NCI-H2227 treated with DMSO at 0.1 percent for 48 hours (cell line): Measurements from ENCODE around the gene SRBD1.

Experiments
- DNase-seq: peaks from one replicate; lab custom pipeline; 2025; lab: John Stamatoyannopoulos, UW

The SRBD1 gene

DNA sequence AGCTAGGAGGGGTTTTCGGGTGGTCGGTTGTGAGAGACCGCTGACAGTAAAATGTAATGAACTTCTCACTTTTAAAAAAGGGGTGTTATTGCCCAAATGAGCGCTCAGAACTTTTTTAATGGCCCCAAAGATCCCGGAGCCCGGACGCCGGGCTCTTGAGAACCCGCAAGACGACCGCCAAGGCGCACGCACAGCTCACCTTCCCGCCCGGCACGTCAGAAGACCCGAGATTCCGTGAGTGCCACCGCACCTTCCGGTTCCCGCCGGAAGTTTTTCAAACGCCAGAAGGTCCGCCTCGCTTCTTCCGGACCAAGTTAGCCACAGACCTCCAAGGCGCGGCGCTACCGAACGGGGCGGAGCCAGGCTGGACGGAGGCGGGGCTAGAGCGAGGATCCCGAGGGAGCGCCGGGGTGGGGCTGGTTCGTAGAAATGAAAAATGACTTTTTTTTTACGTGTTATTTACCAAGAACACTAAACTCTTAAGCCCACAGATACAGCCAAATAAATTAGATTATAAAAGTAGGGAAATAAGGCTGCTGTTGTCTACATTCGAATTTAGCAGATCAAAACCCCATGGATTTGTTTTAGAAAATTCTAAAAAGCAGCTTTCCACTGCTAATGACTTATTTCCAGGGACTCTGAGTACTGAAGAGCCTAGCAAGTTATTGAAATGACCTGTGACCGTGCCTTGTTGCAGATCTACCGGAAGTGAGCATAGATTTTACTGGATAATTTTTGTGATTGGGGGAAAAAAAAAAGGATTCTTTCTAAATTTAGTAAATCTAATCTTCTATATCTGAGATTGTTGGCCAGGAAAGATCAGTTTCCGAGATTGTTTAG lies at the start of gene SRBD1:
TSS of gene SRBD1 (minus strand) at position 248 of the 840 bp plus-strand sequence. CDS start 5,826 bp downstream, outside the sequence.
- DNase-seq, result peak; percentile 94

DNA sequence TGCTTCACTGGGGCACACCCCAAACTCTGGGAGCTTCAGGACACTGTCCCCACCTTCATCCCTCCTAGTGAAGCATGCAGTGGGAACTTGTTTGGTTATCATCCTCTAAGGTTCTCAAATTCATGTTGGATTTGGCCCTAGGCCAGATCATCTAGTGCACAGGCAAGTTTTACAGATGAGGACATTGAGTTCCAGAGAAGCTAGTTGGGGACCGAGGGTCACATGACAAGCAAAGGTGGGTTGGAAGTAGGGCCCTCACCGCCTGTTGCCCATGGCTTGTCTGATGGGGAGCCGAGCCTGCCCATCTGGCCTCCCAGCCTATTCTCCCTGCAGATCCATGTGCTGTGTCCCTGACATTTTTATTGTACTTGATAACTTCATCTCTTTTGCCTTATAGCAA lies 43.2 kb upstream of the SRBD1 start:
- DNase-seq, result no peak

GRCh38 chr2:45653122-45653913 lies 42.3 kb upstream of the SRBD1 start:
- no peak for DNase-seq

GRCh38 chr2:45652090-45653031 lies 41.3 kb upstream of the SRBD1 start:
- peak; percentile 55 for DNase-seq

DNA sequence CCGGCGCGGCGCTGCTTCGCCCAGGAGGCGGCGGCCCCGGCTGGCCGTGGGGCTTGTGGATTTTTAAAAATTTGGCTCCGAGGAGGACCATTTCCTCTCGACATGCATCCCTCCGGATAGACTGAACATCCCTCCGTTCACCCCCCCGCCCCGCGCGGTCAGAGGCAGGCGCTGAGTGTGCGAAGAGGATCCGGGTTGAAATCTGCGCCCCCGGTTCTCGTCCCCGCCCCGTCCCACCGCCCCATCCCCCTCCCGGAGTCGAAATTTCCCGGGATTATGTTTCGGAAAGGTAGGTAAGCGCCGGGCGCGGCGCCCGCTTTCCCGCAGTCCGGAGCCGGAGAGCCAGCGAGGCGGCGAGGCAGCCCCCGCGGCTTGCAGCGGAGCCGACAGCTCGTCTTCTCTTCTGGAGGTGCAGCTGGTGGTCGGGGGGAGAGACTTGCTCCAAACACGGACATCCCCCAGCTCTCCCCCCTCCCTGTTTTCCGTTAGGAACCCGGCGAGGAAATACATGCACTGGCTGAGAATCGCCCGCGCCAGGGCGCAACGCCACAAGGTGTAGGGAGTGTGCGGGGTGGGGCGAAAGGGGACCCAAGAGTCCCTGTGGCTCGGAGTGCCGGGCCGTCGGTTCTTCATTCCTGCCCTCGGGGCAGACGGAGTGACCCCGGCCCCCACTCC lies 40.5 kb upstream of the SRBD1 start, which contains the start of gene PRKCE:
TSS of gene PRKCE (plus strand) at position 261 of the 675 bp plus-strand sequence.
- DNase-seq, result peak; percentile 24

GRCh38 chr2:45650851-45651414 lies 39.9 kb upstream of the SRBD1 start:
- DNase-seq, result peak; percentile 88

DNA sequence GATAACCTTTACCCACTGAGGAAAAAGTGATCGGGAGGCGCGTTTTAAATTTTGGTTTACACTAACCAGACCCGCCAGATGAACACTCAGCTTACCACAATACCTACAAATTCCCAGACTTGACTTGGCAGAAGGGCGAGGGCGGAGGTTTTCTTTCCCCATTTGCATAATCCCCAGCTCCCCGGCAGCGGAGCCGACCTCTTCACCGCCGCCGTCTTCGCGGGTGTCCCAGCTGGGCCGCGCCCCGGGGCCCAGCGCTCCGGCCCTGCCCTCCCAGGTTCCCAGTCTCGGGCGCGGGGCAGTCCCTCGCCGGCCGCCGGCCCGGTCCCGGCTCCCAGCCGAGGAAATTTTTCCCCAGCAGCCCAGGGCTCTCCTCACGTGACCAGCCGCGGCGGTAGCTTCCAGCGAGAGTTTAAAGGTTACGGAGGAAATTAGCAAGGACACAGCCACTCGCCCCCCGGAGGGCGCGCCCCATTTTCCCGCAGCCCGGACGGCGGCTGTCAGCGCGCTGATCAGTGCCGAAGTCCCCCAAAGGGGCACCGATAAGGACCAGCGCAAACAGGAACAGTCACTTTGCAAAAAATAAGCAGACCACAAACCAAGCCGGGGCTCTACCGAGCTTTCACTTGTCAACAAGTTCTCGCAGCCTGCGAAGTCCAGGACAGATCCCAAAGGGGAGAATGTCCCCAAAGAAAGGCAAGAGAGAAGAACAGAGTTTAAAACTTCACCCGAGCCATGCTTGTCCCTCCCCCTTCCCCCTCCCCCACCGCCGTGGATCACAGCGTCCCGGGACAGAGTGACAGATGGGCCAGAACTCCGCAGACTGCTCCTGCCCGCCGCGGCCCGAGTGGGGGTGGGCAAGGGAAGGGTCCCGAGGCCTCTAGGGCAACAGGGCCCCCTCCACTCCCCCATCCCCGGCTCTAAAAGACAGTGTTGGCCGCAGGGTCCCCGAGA lies 39.1 kb upstream of the SRBD1 start:
- peak; percentile 14 for DNase-seq

DNA sequence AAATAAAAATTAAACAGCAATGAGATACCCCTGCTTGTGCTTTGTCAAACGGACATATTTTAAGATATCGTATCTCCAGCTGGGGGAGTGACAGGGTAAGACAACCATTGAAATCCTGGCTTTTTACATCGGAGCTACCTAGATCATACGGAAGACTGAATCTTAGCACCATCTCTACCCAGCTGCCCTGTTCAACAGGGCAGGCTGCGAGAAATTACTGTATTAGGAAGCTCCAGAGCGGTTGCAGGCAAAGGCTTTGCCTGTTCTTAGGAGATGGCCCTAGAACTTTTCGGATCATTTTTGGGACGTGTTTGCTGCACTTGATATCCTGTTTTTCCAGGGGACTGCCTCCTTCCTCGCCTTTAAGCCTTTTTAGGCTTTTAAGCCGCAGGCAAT lies 38.4 kb upstream of the SRBD1 start:
- peak; percentile 23 for DNase-seq

- no peak for DNase-seq
Observed at GRCh38 chr2:45648636-45649035, 37.6 kb upstream of the SRBD1 start.

DNA sequence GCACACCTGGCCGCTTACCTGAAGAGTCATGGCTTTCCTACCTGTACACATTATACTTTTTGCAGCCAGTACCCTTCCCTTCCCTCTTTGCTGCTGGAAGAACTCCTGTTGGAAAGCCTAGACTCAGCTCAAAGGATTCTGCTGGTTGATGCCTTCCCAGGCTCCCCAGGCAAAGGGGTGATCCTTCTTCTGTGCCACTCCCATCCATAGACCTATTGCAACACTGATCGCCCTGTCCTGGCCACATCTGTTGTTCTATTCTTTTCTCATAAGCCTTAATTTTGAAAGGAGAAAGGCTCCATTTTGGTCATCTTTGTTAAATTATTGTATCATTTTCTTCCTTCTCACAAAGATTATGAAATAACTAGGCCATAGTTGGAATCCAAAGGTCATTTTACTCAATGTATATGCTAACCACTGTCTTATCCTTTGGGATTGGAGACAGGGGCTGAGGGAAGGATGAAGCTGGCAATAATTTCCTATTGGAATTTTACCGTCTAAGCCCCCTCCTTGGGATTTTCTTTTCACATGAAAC lies 37.0 kb upstream of the SRBD1 start:
- DNase-seq, result no peak

DNA sequence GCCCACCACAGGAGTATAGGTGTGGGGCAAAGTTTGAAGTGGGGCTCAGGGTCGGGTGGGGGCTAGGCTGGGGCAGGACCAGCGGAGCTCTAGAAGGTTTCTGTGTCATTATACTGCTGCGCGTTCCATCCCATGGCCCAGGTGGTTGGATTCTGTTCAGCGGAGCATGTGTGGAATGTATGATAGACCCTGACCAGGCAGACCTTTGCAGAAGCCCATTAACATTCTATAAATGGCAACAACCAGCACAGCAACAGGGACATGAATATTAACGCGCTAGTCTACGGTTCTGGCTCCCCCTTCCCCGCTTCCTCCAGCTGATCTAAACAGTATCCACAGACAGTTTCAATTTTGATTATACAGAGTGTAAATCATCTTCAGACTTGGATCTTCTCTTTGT lies 36.3 kb upstream of the SRBD1 start:
- DNase-seq, result no peak

GRCh38 chr2:45646289-45646688 lies 35.2 kb upstream of the SRBD1 start:
- DNase-seq, result no peak

DNA sequence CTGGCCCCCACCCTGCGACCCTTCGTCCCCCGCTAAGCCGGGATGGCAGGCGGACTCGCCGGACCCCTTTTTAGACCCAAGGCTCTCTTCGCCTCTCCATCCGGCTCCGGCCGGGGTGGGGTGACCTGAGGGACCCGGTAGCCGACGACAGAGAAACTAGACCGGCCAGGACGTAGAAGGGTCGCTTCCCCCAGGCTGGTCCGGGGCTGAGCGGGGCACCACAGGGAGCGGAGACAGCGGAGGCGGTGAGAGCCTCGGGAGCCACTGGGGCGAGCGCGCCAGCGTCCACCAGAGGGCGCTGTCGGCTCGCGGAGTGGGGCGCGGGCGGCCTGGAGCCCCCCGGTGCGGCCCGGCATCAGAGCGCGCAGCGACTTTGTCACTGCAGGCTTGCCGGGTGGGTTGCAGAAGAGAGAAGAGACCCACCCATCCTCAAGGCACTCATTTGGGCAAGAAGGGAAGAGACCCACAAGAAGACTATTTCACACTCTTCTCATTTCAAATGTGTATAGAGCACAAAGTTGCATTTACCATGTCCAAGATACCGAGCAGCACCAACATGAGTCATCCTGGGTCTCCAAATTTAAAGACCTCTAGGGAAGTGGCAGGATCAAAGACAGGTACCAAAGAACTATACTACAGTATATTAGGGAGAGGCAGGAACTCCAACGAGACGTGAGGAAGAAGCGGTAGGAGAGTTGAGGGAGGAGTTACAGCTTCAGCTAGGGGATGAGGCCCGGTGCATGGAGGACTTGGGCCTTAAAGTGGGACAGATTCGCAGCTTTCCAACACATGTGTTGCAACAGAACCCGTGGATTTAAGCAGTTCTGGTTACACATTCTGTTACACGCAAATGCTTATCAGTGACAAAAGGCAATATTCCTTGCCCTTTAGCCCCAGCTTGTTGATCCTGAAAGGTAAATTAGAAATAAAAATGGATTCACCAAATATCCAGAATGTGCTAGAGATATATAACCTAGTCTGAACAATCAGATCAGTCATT lies 32.8 kb upstream of the SRBD1 start:
- peak; percentile 65 for DNase-seq

DNA sequence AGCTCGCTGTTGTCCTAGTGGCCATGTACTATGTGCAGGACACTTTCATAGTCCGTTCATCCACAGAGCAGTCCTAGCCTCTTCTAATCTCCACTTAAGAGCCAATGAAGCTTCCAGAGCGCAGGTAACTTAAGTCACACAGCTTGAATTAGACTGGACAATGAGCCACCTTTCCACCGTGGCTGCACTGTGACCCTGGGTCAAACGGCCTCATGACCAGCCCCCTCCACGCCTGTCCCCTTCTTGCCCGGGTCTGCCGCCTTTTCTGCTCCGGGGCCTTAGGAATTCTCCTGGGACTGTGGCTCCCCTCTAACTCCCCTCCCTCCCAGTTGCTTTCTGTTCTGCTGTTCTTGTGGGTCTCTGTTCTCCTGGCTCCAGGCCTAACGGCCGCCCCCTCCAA lies 32.0 kb upstream of the SRBD1 start:
- no peak for DNase-seq

GRCh38 chr2:45640576-45640975 lies 29.5 kb upstream of the SRBD1 start:
- no peak for DNase-seq

DNA sequence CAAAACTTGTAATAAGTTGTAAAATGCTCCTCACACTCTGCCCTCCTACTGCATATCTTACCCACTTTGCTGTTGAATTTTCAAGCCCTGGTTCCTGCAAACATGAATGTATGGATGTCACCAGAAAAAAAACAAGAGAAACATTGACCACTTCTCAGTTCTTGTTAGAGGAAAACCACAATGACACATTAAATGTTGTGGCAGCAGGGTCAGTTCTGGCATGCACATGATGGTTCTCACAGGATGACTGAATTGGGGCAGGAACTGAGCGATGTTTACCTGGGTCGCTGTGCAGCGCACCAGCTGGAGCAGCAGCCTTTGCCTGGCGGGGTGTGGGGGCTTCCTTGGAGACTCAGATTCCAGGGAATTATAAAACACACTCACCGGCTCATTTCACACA lies 26.4 kb upstream of the SRBD1 start:
- no peak for DNase-seq

DNA sequence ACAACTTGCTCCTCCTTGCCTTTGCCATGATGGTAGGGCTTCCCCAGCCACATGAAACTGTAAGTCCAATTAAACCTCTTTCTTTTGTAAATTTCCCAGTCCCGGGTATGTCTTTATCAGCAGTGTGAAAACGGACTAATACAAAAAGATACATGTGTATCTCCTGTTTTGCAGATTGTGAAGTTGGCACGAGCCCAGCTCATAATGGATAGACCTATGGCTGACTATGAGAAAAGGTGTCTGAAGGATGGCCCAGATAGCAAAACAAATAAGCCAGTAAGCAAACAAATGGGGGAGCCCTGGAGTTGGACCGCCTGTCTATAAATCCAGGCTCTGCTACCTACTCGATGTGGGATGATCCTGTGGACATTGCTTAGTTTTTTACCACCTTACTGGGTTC lies 24.9 kb upstream of the SRBD1 start:
- no peak for DNase-seq

DNA sequence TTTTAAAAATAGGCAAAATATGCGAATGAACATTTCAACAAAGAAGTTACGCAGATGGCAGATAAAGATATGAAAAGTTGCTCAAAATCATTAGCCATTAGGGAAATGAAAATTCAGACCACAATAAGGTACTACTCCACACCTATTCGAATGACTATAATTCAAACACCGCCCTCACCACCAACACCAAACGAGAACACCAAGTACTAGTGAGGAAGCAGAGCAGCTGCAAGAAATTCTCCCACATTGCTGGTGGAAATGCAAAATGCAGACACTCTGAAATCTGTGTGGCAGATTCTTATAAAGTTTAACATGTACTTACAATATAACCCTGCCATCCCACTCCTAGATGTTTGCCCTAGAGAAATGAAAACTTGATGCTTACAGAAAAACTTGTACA lies 23.2 kb upstream of the SRBD1 start:
- DNase-seq, result no peak
